Spleen (tissue), 7 donors: Measurements from ENCODE around the gene ADAMTSL1.

Experiments
- POLR2AphosphoS5 ChIP-seq, 3 donors: sonication (generic); formaldehyde crosslinking; IDR thresholded peaks; one replicate each; pipeline ENCODE4 v1.5.1; 2017; ENCODE audit warnings: antibody characterized with exemption in 3 of 3
- TF ChIP-seq, protein P1 (sequence below), 11 experiments: fragments of 200-600 bp in 7 of 11; fragments of 450-650 bp in 4 of 11; sonication (generic) in 4 of 11; IDR thresholded peaks in 8 of 11; conservative IDR thresholded peaks in 3 of 11; 1 replicate in 7 of 11; 2 replicates in 4 of 11; pipeline versions ENCODE4 v1.4.0 to v1.8.0; 2016 to 2021; ENCODE audit warnings: antibody characterized with exemption in 11 of 11, inconsistent platforms in 4 of 11, mild to moderate bottlenecking in 1 of 11
- donor health status: DM: no; HTN: no; CAD: no; lungs with moderate emphysema.
- donor health status: DM: no; HTN: no; CAD: no.
- donor health status: DM: no; HTN: no; CAD: no.

DNA sequence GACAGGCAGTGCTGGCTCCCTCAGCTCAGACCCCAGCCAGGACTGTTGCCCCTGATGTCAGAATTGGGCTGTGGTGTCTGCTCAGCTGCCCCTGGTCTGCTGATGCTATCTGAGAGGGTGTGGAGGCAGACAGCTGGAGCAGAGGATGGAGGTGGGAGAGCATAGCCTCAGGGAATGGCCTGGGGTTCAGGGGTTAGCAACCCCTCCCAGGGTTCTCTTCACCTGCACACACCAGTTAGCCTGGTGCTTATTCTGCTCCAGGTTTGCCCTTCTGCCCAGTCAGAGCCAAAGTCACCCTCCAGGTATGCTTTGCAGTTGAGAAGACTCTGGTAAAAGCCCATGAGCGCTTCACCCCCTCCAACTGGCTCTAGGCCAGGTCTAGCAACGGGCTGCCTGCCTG, 449.2 kb downstream of the ADAMTSL1 start:
- TF ChIP-seq, protein P1, sequence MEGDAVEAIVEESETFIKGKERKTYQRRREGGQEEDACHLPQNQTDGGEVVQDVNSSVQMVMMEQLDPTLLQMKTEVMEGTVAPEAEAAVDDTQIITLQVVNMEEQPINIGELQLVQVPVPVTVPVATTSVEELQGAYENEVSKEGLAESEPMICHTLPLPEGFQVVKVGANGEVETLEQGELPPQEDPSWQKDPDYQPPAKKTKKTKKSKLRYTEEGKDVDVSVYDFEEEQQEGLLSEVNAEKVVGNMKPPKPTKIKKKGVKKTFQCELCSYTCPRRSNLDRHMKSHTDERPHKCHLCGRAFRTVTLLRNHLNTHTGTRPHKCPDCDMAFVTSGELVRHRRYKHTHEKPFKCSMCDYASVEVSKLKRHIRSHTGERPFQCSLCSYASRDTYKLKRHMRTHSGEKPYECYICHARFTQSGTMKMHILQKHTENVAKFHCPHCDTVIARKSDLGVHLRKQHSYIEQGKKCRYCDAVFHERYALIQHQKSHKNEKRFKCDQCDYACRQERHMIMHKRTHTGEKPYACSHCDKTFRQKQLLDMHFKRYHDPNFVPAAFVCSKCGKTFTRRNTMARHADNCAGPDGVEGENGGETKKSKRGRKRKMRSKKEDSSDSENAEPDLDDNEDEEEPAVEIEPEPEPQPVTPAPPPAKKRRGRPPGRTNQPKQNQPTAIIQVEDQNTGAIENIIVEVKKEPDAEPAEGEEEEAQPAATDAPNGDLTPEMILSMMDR (IDR thresholded peaks at IDR 0.05 in 8 of 11, conservative IDR thresholded peaks at IDR 0.05 in 3 of 11), result no peak
- no peak for TF ChIP-seq POLR2AphosphoS5 (IDR thresholded peaks at IDR 0.05)
